K562 (cell line): ENCODE results near the gene SERTAD3. TPM values are rescaled to one million over a fixed set of nuclear protein-coding genes. Genes with fewer than 3 reads are reported as not detected.
A peak's percentile ranks its signal among the peaks of the same experiment; 100 is the strongest.

Experiments
- CCAR2 ChIP-seq: fragments of 200-400 bp; formaldehyde crosslinking; IDR thresholded peaks from 2 replicates; pipeline ENCODE4 v1.6.1; 2017; ENCODE audit warnings: mild to moderate bottlenecking, low read depth, low read length
- CREB1 ChIP-seq, 2 experiments: sonication (generic) in 1 of 2; formaldehyde crosslinking in 1 of 2; IDR thresholded peaks; 2 replicates each; pipeline versions ENCODE4 v1.6.1 to v1.8.0; 2012 to 2022; ENCODE audit warnings: inconsistent platforms in 1 of 2, mild to moderate bottlenecking in 1 of 2, missing genetic modification reagents in 1 of 2, moderate library complexity in 1 of 2
- GTF3C2 ChIP-seq: IDR thresholded peaks from 3 replicates; pipeline ENCODE4 v1.6.1; 2011; ENCODE audit warnings: borderline replicate concordance, mild to moderate bottlenecking, moderate library complexity; ENCODE audit not compliant: insufficient read length; ENCODE audit errors: extremely low read depth
- SAFB ChIP-seq: fragments of 200-400 bp; formaldehyde crosslinking; IDR thresholded peaks from 2 replicates; pipeline ENCODE4 v1.6.1; 2017; ENCODE audit warnings: low read depth, low read length, borderline replicate concordance
- STAT6 ChIP-seq: sonication (generic); formaldehyde crosslinking; IDR thresholded peaks from 2 replicates; pipeline ENCODE4 v1.8.1; 2023; ENCODE audit warnings: mild to moderate bottlenecking, missing genetic modification reagents
- TRIM28 ChIP-seq: fragments of 450-650 bp; IDR thresholded peaks from 2 replicates; pipeline ENCODE4 v1.6.1; 2017
- ZBTB17 ChIP-seq: fragments of 450-650 bp; formaldehyde crosslinking; IDR thresholded peaks from 2 replicates; pipeline ENCODE4 v1.4.0; 2020; ENCODE audit warnings: mild to moderate bottlenecking
- ZKSCAN8 ChIP-seq: fragments of 200-800 bp; sonication (Bioruptor generic); IDR thresholded peaks from 2 replicates; pipeline ENCODE4 v1.6.1; 2016; ENCODE audit warnings: missing genetic modification characterization, missing compliant biosample characterization
- ZNF311 ChIP-seq: fragments of 250-450 bp; sonication (Bioruptor Pico); IDR thresholded peaks from 2 replicates; pipeline ENCODE4 v1.4.0; 2020; ENCODE audit warnings: mild to moderate bottlenecking, moderate library complexity
- ZNF407 ChIP-seq: fragments of 450-650 bp; IDR thresholded peaks from 2 replicates; pipeline ENCODE4 v1.6.1; 2016; ENCODE audit warnings: low read depth
- ZNF76 ChIP-seq: fragments of 250-450 bp; sonication (Bioruptor Pico); IDR thresholded peaks from 2 replicates; pipeline ENCODE4 v1.4.0; 2020; ENCODE audit warnings: mild to moderate bottlenecking, moderate library complexity, borderline replicate concordance
- polyA plus RNA-seq, 8 experiments: library from polyadenylated mRNA; depleted of rRNA in 4 of 8; stranded (reverse) in 5 of 8; unstranded in 3 of 8; fragments of >200 nt; fragmentation: Nextera tagmentation in 2 of 8; fragmentation: Illumina TruSeq in 1 of 8; extraction: Ambion mirVana in 2 of 8; extraction: Trizol in 1 of 8; gene quantifications; 2 replicates each; pipeline versions ENCODE4 v1.2.1 to v1.2.3, GENCODE V29; 2011 to 2014; ENCODE audit warnings: inconsistent platforms in 1 of 8, missing spikeins in 1 of 8
- total RNA-seq, 7 experiments: library from RNA; depleted of rRNA in 6 of 7; stranded (reverse); fragments of >200 nt in 6 of 7; fragmentation: Illumina TruSeq in 2 of 7; extraction: Trizol in 2 of 7; gene quantifications; 2 replicates each; pipeline versions ENCODE4 v1.2.1 to v1.2.3, GENCODE V29; 2011 to 2021; ENCODE audit warnings: low replicate concordance in 1 of 7

SERTAD3 gene
- total and polyA plus RNA-seq, 9 of the 15 experiments (the other 6 are each of a cell fraction or from before 2014, with no cell fraction given) = 5.4 to 28.9 (median 17.5) TPM

GRCh38 chr19:40415768-40416167, 28.4 kb downstream of the SERTAD3 start (continued):
- TF ChIP-seq ZNF407 (no peak), ZNF76 (CRISPR knock-in tag) (no peak), GTF3C2 (peak; percentile 86), CCAR2 (no peak), STAT6 (CRISPR knock-in tag) (no peak), ZNF311 (CRISPR knock-in tag) (no peak), ZBTB17 (CRISPR knock-in tag) (no peak), SAFB (no peak), TRIM28 (no peak), ZKSCAN8 (CRISPR knock-in tag) (no peak), CREB1 (IDR thresholded peaks at IDR 0.05) (no peak), CREB1 (CRISPR knock-in tag; IDR thresholded peaks at IDR 0.05) (no peak)
